HepG2 (cell line): ENCODE results near the gene TMEM87A. TPM values are rescaled to one million over a fixed set of nuclear protein-coding genes. Genes with fewer than 3 reads are reported as not detected.

Experiments
- MBNL3 ChIP-seq: fragments of 250-450 bp; sonication (Bioruptor Pico); conservative IDR thresholded peaks from 2 replicates; pipeline ENCODE4 v1.8.0; 2022; ENCODE audit warnings: mild to moderate bottlenecking, inconsistent platforms
- MTF1 ChIP-seq: sonication (generic); formaldehyde crosslinking; IDR thresholded peaks from 2 replicates; pipeline ENCODE4 v1.5.0; 2020; ENCODE audit warnings: missing genetic modification reagents
- NCOA2 ChIP-seq: sonication (generic); formaldehyde crosslinking; IDR thresholded peaks from 2 replicates; pipeline ENCODE4 v1.8.0; 2022; ENCODE audit warnings: inconsistent platforms
- POLR2AphosphoS5 ChIP-seq: IDR thresholded peaks from 2 replicates; pipeline ENCODE4 v1.6.1; 2012; ENCODE audit warnings: low read depth, low read length
- TARDBP ChIP-seq: sonication (generic); formaldehyde crosslinking; IDR thresholded peaks from 2 replicates; pipeline ENCODE4 v1.8.0; 2022; ENCODE audit warnings: mild to moderate bottlenecking, missing genetic modification reagents
- ZBTB1 ChIP-seq: sonication (generic); formaldehyde crosslinking; IDR thresholded peaks from 2 replicates; pipeline ENCODE4 v1.4.0; 2020; ENCODE audit warnings: missing genetic modification reagents, borderline replicate concordance
- ZBTB7B ChIP-seq: sonication (generic); formaldehyde crosslinking; IDR thresholded peaks from 2 replicates; pipeline ENCODE4 v1.4.0; 2020; ENCODE audit warnings: missing genetic modification reagents
- ZKSCAN8 ChIP-seq: IDR thresholded peaks from 2 replicates; pipeline ENCODE4 v1.6.1; 2016; ENCODE audit warnings: borderline replicate concordance, missing genetic modification reagents, missing compliant biosample characterization
- ZNF234 ChIP-seq: sonication (generic); formaldehyde crosslinking; conservative IDR thresholded peaks from 2 replicates; pipeline ENCODE4 v1.5.1; 2020; ENCODE audit warnings: mild to moderate bottlenecking, missing genetic modification reagents
- ZNF3 ChIP-seq: IDR thresholded peaks from 2 replicates; pipeline ENCODE4 v1.7.0; 2017; ENCODE audit warnings: inconsistent platforms
- ZNF616 ChIP-seq: sonication (generic); formaldehyde crosslinking; IDR thresholded peaks from 2 replicates; pipeline ENCODE4 v1.5.0; 2020; ENCODE audit warnings: low read depth, mild to moderate bottlenecking, missing genetic modification reagents
- ZNF670 ChIP-seq: sonication (generic); formaldehyde crosslinking; IDR thresholded peaks from 2 replicates; pipeline ENCODE4 v1.8.0; 2022; ENCODE audit warnings: mild to moderate bottlenecking, missing genetic modification reagents, borderline replicate concordance
- polyA plus RNA-seq, 8 experiments: library from polyadenylated mRNA; depleted of rRNA in 3 of 8; stranded (reverse) in 7 of 8; unstranded in 1 of 8; fragments of >200 nt; fragmentation: Illumina TruSeq in 4 of 8; extraction: Trizol in 4 of 8; gene quantifications; 2 replicates each; pipeline versions ENCODE4 v1.2.1 to v1.2.3, GENCODE V29; 2011 to 2016; ENCODE audit warnings: low read depth in 4 of 8, missing spikeins in 1 of 8, mixed read lengths in 1 of 8; ENCODE audit not compliant: insufficient read depth in 1 of 8
- total RNA-seq, 5 experiments: library from RNA; depleted of rRNA; stranded (reverse); fragments of >200 nt; fragmentation: Illumina TruSeq; extraction: Trizol; gene quantifications; 2 replicates each; pipeline ENCODE4 v1.2.3, GENCODE V29; 2016; ENCODE audit warnings: low read depth in 1 of 5
- TF ChIP-seq, protein P1 (sequence below): sonication (generic); formaldehyde crosslinking; IDR thresholded peaks from 2 replicates; pipeline ENCODE4 v1.4.0; 2020; ENCODE audit warnings: missing genetic modification reagents
- TF ChIP-seq, protein P2 (sequence below): sonication (generic); formaldehyde crosslinking; IDR thresholded peaks from 2 replicates; pipeline ENCODE4 v1.4.0; 2020; ENCODE audit warnings: missing genetic modification reagents, borderline replicate concordance
- TF ChIP-seq, protein P3 (sequence below): sonication (generic); formaldehyde crosslinking; IDR thresholded peaks from 2 replicates; pipeline ENCODE4 v1.4.0; 2020; ENCODE audit warnings: missing genetic modification reagents
- TF ChIP-seq, protein P4 (sequence below): fragments of 450-650 bp; IDR thresholded peaks from 2 replicates; pipeline ENCODE4 v1.6.1; 2017; ENCODE audit warnings: mild to moderate bottlenecking
- TF ChIP-seq, protein P5 (sequence below): sonication (generic); formaldehyde crosslinking; IDR thresholded peaks from 2 replicates; pipeline ENCODE4 v1.5.0; 2020; ENCODE audit warnings: mild to moderate bottlenecking, missing genetic modification reagents
- TF ChIP-seq, protein P6 (sequence below): sonication (generic); formaldehyde crosslinking; IDR thresholded peaks from 2 replicates; pipeline ENCODE4 v1.5.0; 2020; ENCODE audit warnings: mild to moderate bottlenecking, low read depth, missing genetic modification reagents, borderline replicate concordance
- TF ChIP-seq, protein P7 (sequence below): sonication (generic); formaldehyde crosslinking; IDR thresholded peaks from 2 replicates; pipeline ENCODE4 v1.5.0; 2020; ENCODE audit warnings: missing genetic modification reagents, mild to moderate bottlenecking, borderline replicate concordance

TMEM87A gene
- total and polyA plus RNA-seq, 2 of the 13 experiments (the other 11 are each of a cell fraction or from before 2014, with no cell fraction given), result 20.2 to 42.8 TPM

DNA sequence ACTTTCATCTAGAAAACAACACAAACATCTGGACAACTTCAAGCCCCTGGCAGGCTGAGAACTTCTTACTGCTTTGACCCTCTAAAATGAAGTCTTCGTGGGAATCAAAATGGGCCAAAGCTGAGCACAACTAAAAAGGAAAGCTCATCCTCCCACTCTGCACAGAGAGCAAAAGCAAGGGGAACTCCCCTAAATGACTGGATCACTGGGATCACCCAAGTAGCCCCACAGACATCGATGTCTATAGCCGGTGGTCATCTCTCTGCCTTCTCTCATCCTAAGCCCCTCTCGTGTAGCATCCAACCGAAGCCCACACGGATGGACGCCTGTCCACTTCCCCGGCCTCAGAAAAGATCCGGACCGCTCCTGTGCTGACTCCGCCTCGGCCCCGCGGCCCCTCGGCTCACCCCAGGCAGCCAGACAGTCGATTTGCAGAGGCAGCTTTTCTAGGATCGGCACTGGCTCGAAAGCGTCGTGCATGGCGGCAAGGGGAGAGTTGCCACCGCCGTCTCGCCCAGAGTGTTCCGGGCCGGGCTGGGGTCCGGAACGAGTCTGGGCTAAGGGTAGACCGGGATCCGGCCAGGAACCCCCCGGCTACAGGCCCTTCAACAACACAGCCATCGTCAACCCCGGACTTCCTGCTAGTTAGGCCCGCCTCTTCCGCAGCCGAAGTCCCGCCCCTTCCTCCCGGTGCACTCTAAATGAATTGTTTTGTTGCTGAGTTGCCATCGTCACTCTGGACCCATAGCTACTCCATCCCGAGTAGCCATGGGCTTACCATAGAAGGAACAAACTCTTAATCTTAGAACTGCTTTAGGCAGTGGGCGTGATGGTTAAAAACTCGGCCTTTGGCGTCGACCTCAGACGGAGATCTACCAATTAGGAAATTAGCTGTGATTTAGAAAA lies 65.3 kb downstream of the TMEM87A start, which contains the start of gene VPS39 (continued):
- TF ChIP-seq TARDBP (CRISPR knock-in tag), result peak; percentile 78
- TF ChIP-seq, protein P1, sequence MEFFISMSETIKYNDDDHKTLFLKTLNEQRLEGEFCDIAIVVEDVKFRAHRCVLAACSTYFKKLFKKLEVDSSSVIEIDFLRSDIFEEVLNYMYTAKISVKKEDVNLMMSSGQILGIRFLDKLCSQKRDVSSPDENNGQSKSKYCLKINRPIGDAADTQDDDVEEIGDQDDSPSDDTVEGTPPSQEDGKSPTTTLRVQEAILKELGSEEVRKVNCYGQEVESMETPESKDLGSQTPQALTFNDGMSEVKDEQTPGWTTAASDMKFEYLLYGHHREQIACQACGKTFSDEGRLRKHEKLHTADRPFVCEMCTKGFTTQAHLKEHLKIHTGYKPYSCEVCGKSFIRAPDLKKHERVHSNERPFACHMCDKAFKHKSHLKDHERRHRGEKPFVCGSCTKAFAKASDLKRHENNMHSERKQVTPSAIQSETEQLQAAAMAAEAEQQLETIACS (CRISPR knock-in tag), result no peak
- TF ChIP-seq ZNF670 (CRISPR knock-in tag), result no peak; the same call in 1 of the 2 replicates
- TF ChIP-seq POLR2AphosphoS5, result peak; percentile 76
- TF ChIP-seq, protein P2, sequence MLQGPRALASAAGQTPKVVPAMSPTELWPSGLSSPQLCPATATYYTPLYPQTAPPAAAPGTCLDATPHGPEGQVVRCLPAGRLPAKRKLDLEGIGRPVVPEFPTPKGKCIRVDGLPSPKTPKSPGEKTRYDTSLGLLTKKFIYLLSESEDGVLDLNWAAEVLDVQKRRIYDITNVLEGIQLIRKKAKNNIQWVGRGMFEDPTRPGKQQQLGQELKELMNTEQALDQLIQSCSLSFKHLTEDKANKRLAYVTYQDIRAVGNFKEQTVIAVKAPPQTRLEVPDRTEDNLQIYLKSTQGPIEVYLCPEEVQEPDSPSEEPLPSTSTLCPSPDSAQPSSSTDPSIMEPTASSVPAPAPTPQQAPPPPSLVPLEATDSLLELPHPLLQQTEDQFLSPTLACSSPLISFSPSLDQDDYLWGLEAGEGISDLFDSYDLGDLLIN (CRISPR knock-in tag), result no peak
- TF ChIP-seq, protein P3, sequence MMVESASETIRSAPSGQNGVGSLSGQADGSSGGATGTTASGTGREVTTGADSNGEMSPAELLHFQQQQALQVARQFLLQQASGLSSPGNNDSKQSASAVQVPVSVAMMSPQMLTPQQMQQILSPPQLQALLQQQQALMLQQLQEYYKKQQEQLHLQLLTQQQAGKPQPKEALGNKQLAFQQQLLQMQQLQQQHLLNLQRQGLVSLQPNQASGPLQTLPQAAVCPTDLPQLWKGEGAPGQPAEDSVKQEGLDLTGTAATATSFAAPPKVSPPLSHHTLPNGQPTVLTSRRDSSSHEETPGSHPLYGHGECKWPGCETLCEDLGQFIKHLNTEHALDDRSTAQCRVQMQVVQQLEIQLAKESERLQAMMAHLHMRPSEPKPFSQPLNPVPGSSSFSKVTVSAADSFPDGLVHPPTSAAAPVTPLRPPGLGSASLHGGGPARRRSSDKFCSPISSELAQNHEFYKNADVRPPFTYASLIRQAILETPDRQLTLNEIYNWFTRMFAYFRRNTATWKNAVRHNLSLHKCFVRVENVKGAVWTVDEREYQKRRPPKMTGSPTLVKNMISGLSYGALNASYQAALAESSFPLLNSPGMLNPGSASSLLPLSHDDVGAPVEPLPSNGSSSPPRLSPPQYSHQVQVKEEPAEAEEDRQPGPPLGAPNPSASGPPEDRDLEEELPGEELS (CRISPR knock-in tag), result peak; percentile 40; the same call in 1 of the 2 replicates
- TF ChIP-seq, protein P4, sequence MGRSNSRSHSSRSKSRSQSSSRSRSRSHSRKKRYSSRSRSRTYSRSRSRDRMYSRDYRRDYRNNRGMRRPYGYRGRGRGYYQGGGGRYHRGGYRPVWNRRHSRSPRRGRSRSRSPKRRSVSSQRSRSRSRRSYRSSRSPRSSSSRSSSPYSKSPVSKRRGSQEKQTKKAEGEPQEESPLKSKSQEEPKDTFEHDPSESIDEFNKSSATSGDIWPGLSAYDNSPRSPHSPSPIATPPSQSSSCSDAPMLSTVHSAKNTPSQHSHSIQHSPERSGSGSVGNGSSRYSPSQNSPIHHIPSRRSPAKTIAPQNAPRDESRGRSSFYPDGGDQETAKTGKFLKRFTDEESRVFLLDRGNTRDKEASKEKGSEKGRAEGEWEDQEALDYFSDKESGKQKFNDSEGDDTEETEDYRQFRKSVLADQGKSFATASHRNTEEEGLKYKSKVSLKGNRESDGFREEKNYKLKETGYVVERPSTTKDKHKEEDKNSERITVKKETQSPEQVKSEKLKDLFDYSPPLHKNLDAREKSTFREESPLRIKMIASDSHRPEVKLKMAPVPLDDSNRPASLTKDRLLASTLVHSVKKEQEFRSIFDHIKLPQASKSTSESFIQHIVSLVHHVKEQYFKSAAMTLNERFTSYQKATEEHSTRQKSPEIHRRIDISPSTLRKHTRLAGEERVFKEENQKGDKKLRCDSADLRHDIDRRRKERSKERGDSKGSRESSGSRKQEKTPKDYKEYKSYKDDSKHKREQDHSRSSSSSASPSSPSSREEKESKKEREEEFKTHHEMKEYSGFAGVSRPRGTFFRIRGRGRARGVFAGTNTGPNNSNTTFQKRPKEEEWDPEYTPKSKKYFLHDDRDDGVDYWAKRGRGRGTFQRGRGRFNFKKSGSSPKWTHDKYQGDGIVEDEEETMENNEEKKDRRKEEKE, result no peak
- TF ChIP-seq MTF1 (CRISPR knock-in tag), result no peak
- TF ChIP-seq, protein P5, sequence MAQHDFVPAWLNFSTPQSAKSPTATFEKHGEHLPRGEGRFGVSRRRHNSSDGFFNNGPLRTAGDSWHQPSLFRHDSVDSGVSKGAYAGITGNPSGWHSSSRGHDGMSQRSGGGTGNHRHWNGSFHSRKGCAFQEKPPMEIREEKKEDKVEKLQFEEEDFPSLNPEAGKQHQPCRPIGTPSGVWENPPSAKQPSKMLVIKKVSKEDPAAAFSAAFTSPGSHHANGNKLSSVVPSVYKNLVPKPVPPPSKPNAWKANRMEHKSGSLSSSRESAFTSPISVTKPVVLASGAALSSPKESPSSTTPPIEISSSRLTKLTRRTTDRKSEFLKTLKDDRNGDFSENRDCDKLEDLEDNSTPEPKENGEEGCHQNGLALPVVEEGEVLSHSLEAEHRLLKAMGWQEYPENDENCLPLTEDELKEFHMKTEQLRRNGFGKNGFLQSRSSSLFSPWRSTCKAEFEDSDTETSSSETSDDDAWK, result no peak
- TF ChIP-seq, protein P6, sequence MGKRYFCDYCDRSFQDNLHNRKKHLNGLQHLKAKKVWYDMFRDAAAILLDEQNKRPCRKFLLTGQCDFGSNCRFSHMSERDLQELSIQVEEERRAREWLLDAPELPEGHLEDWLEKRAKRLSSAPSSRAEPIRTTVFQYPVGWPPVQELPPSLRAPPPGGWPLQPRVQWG (CRISPR knock-in tag), result no peak
- TF ChIP-seq ZBTB1 (CRISPR knock-in tag), result no peak
- TF ChIP-seq MBNL3, result no peak
- no peak for TF ChIP-seq ZNF3
- TF ChIP-seq, protein P7, sequence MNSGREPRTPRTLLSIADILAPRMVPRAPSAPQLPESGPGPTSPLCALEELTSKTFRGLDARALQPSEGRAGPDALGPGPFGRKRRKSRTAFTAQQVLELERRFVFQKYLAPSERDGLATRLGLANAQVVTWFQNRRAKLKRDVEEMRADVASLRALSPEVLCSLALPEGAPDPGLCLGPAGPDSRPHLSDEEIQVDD, result no peak
- TF ChIP-seq NCOA2 (CRISPR knock-in tag), result peak; percentile 32; the same call in 1 of the 2 replicates
- TF ChIP-seq ZNF234 (CRISPR knock-in tag), result no peak
- no peak for TF ChIP-seq ZNF616 (CRISPR knock-in tag)
- TF ChIP-seq ZBTB7B (CRISPR knock-in tag), result no peak
- no peak; the same call in 1 of the 2 replicates for TF ChIP-seq ZKSCAN8 (CRISPR knock-in tag)
